Measurements from ENCODE around the gene MET. TPM values are rescaled to one million over a fixed set of nuclear protein-coding genes. Genes with fewer than 3 reads are reported as not detected.

The MET gene
- total and polyA plus RNA-seq, 2 donors from 2014 or later, result 13.4 to 225 TPM

DNA sequence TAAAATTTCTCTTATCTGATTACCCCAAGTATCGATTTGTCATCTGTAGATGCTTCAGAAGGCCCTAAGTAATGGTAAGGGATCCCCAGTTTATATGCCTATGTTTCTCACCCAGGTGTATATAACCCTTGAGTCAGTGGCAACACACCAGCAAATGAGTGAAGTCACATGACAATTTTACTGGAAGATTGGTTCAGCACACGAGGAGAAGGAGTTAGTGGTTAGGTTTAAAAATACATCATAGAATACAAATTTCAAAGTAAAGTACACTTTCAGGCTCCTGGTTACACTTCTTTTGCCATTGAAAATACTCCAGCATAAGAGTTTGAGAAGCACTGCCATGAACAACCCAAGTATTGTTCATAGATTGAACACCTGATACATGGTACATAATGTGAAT, 160.7 kb downstream of the MET start:
- no peak for DNase-seq
- no peak for FAIRE-seq
- no peaks in the 10 kb centered on the region for H3K4me1 ChIP-seq (ENCODE audit: control insufficient read depth in 2 of 3, insufficient read depth in 2 of 3, low read depth in 1 of 3, low read length in 3 of 3)
- H3K27me3 ChIP-seq (ENCODE audit: control insufficient read depth, insufficient read depth, low read length), result no peaks in the 10 kb centered on the region
- intact Hi-C loops (cut with DNase I), result no loop called here
- H3K9me3 ChIP-seq (ENCODE audit: control insufficient read depth in 2 of 3, insufficient read depth in 1 of 3, low read length in 3 of 3), result no peaks in the 10 kb centered on the region
- no peak overlapping the region for H3K9ac ChIP-seq (ENCODE audit: low read length in 3 of 3)
- no peaks in the 10 kb centered on the region for H3K36me3 ChIP-seq (ENCODE audit: control insufficient read depth in 2 of 3, insufficient read depth in 3 of 3, low read length in 3 of 3)
- TF ChIP-seq, protein P1, sequence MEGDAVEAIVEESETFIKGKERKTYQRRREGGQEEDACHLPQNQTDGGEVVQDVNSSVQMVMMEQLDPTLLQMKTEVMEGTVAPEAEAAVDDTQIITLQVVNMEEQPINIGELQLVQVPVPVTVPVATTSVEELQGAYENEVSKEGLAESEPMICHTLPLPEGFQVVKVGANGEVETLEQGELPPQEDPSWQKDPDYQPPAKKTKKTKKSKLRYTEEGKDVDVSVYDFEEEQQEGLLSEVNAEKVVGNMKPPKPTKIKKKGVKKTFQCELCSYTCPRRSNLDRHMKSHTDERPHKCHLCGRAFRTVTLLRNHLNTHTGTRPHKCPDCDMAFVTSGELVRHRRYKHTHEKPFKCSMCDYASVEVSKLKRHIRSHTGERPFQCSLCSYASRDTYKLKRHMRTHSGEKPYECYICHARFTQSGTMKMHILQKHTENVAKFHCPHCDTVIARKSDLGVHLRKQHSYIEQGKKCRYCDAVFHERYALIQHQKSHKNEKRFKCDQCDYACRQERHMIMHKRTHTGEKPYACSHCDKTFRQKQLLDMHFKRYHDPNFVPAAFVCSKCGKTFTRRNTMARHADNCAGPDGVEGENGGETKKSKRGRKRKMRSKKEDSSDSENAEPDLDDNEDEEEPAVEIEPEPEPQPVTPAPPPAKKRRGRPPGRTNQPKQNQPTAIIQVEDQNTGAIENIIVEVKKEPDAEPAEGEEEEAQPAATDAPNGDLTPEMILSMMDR (IDR thresholded peaks at IDR 0.05; ENCODE audit: borderline replicate concordance, extremely low read depth, insufficient read depth), result no peak
- no peak overlapping the region for H3K27ac ChIP-seq (ENCODE audit: low read depth in 2 of 2, low read length in 2 of 2)
- H3K4me3 ChIP-seq (ENCODE audit: low read length in 3 of 3), result no peak overlapping the region

DNA sequence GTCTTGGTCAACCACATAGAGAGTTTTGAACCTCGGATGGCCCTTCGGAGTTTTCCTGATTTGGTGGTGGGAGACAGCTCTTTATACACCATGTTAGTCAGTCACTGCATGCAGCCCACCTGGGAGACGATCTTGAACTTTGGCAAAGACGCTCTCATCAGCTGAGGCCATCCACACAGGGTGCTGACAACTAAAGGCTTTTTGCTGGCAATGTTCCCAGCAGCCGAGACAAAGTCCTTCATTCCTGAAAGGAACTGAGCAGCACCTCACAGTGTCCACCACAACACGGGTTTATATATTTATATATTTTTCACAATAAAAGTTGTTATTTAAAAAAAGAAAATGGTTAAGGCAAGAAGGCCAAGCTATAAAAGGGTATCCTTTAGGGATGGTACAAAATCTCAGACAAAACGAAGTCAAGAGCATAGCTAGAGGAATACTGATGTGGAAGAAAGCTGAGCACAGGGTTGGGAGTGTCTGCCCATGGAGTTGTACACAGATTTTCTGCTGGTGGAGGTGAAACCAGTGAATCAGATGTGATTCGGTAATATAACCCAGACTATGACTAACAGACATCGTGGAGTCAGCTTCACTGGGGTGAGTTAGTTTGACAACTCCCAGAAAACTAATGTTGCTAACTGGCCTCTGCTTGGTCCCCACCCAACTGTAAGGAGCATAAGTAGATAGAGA, 163.0 kb downstream of the MET start:
- intact Hi-C loops (cut with DNase I), result no loop called here

DNA sequence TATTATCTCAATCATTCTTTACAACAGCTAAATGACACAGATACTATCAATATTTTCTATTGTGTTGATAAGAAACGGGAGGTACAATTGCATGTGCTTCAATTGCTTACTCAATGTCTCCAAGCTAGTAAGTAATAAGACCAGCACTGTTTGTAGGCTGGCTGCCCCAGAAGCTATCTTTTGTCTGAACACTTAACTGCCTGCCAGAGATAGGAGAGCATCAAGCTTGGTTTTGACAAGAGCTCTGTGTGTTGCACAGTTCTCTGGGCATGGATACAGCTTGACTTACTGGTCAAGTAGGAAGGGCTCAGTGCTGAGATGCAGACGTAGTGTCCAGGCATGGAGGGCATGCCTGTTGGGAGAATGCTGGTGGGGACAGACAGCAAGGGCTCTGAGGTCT, 164.1 kb downstream of the MET start:
- TF ChIP-seq, protein P1 (IDR thresholded peaks at IDR 0.05; ENCODE audit: borderline replicate concordance, extremely low read depth, insufficient read depth), result no peak
- intact Hi-C loops (cut with DNase I), result no loop called here
- DNase-seq (no peak), FAIRE-seq (no peak)
- Histone ChIP-seq H3K36me3 (ENCODE audit: control insufficient read depth in 2 of 3, insufficient read depth in 3 of 3, low read length in 3 of 3) (no peaks in the 10 kb centered on the region), H3K9me3 (ENCODE audit: control insufficient read depth in 2 of 3, insufficient read depth in 1 of 3, low read length in 3 of 3) (no peaks in the 10 kb centered on the region), H3K27ac (ENCODE audit: low read depth in 2 of 2, low read length in 2 of 2) (no peak overlapping the region), H3K4me3 (ENCODE audit: low read length in 3 of 3) (no peak overlapping the region), H3K4me1 (ENCODE audit: control insufficient read depth in 2 of 3, insufficient read depth in 2 of 3, low read depth in 1 of 3, low read length in 3 of 3) (no peaks in the 10 kb centered on the region), H3K9ac (ENCODE audit: low read length in 3 of 3) (no peak overlapping the region), H3K27me3 (ENCODE audit: control insufficient read depth, insufficient read depth, low read length) (no peaks in the 10 kb centered on the region)

More for the DNA sequence above, 163.0 kb downstream of the MET start:
- Histone ChIP-seq H3K4me1 (ENCODE audit: control insufficient read depth in 2 of 3, insufficient read depth in 2 of 3, low read depth in 1 of 3, low read length in 3 of 3) (no peaks in the 10 kb centered on the region), H3K9me3 (ENCODE audit: control insufficient read depth in 2 of 3, insufficient read depth in 1 of 3, low read length in 3 of 3) (no peaks in the 10 kb centered on the region), H3K27me3 (ENCODE audit: control insufficient read depth, insufficient read depth, low read length) (no peaks in the 10 kb centered on the region), H3K4me3 (ENCODE audit: low read length in 3 of 3) (peak overlapping the region in 2 of 3 donors; percentile 28 to 43), H3K9ac (ENCODE audit: low read length in 3 of 3) (no peak overlapping the region), H3K27ac (ENCODE audit: low read depth in 2 of 2, low read length in 2 of 2) (peak overlapping the region; percentile 34 to 61), H3K36me3 (ENCODE audit: control insufficient read depth in 2 of 3, insufficient read depth in 3 of 3, low read length in 3 of 3) (no peaks in the 10 kb centered on the region)
- no peak for FAIRE-seq
- TF ChIP-seq, protein P1 (IDR thresholded peaks at IDR 0.05; ENCODE audit: borderline replicate concordance, extremely low read depth, insufficient read depth), result no peak
- peak in 1 of 5 donors; percentile 40 for DNase-seq
